Measurements from ENCODE around the gene GRIFIN.

- no peak for TF ChIP-seq CTCF (conservative IDR thresholded peaks at IDR 0.05; ENCODE audit: low read length)
- no peak for TF ChIP-seq EZH2phosphoT487 (IDR thresholded peaks at IDR 0.05; ENCODE audit: borderline replicate concordance)
These were observed 36.0 kb upstream of the GRIFIN start for GRCh38 chr7:2512179-2512661.
